COR-L47 (cell line): Measurements from ENCODE around the gene LTF.
"Not testable (repeated sequence)": the region's sequence is repeated elsewhere in the genome, so short reads cannot be mapped to it uniquely, and the experiment has no call there.

Experiments
- DNase-seq: peaks from one replicate; lab custom pipeline; 2025; lab: John Stamatoyannopoulos, UW

LTF gene

GRCh38 chr3:46464326-46465195 is at the start of gene LTF:
TSS of gene LTF (minus strand) at chr3:46464905. CDS start at chr3:46464867, 38 bp downstream.
- no peak for DNase-seq

- no peak for DNase-seq
These were observed 47.6 kb upstream of the LTF start for GRCh38 chr3:46512191-46512749.

- DNase-seq, result no peak
These were observed 45.0 kb upstream of the LTF start for GRCh38 chr3:46509661-46510187.

- no peak for DNase-seq
These were observed 44.3 kb upstream of the LTF start for GRCh38 chr3:46508850-46509591.

- no peak for DNase-seq
These were observed 41.8 kb upstream of the LTF start for GRCh38 chr3:46506526-46506925.

- no peak for DNase-seq
These were observed 41.2 kb upstream of the LTF start for GRCh38 chr3:46505953-46506352.

- no peak for DNase-seq
These were observed 40.1 kb upstream of the LTF start for GRCh38 chr3:46504789-46505188.

GRCh38 chr3:46503200-46503874 is 38.6 kb upstream of the LTF start:
- no peak for DNase-seq

GRCh38 chr3:46501702-46502101 is 37.0 kb upstream of the LTF start:
- DNase-seq, result no peak

GRCh38 chr3:46500656-46501635 is 36.2 kb upstream of the LTF start:
- no peak for DNase-seq

GRCh38 chr3:46498916-46499519 is 34.3 kb upstream of the LTF start:
- no peak for DNase-seq

GRCh38 chr3:46497556-46498265 is 33.0 kb upstream of the LTF start, which contains the start of gene RTP3:
TSS of gene RTP3 (plus strand) at chr3:46497976. CDS start at chr3:46498063, 87 bp downstream.
- DNase-seq, result no peak

GRCh38 chr3:46496746-46497555 is 32.2 kb upstream of the LTF start:
- no peak for DNase-seq

GRCh38 chr3:46495901-46496456 is 31.3 kb upstream of the LTF start:
- DNase-seq, result no peak

GRCh38 chr3:46494491-46494890 is 29.8 kb upstream of the LTF start:
- not testable (repeated sequence) for DNase-seq

GRCh38 chr3:46492890-46493547 is 28.3 kb upstream of the LTF start:
- no peak for DNase-seq

GRCh38 chr3:46491089-46492070 is 26.7 kb upstream of the LTF start:
- no peak for DNase-seq
